ENCODE measurements around the gene TMC1.
"Not testable (repeated sequence)": the region's sequence is repeated elsewhere in the genome, so short reads cannot be mapped to it uniquely, and the experiment has no call there.

TMC1 gene

GRCh38 chr9:72480921-72481320 is 40.5 kb upstream of the TMC1 start:
- H3K9me2 ChIP-seq (replicated peaks; ENCODE audit: control insufficient read depth, low read length): no peaks in the 10 kb centered on the region
- H3K4me2 ChIP-seq (ENCODE audit: low read length): no peak overlapping the region
- H3K79me2 ChIP-seq (ENCODE audit: control insufficient read depth, low read length): no peaks in the 10 kb centered on the region
- H4K20me1 ChIP-seq (ENCODE audit: control insufficient read depth, insufficient read depth, low read depth, low read length): no peaks in the 10 kb centered on the region
- H3K9me3 ChIP-seq (ENCODE audit: control insufficient read depth, insufficient read depth, low read length): no peaks in the 10 kb centered on the region
- H3K4me3 ChIP-seq (ENCODE audit: low read length): no peak overlapping the region
- H3K27me3 ChIP-seq (ENCODE audit: control insufficient read depth, low read length): no peaks in the 10 kb centered on the region
- no peaks in the 10 kb centered on the region for H3F3A ChIP-seq (ENCODE audit: control insufficient read depth, insufficient read depth)
- TF ChIP-seq, protein P1, sequence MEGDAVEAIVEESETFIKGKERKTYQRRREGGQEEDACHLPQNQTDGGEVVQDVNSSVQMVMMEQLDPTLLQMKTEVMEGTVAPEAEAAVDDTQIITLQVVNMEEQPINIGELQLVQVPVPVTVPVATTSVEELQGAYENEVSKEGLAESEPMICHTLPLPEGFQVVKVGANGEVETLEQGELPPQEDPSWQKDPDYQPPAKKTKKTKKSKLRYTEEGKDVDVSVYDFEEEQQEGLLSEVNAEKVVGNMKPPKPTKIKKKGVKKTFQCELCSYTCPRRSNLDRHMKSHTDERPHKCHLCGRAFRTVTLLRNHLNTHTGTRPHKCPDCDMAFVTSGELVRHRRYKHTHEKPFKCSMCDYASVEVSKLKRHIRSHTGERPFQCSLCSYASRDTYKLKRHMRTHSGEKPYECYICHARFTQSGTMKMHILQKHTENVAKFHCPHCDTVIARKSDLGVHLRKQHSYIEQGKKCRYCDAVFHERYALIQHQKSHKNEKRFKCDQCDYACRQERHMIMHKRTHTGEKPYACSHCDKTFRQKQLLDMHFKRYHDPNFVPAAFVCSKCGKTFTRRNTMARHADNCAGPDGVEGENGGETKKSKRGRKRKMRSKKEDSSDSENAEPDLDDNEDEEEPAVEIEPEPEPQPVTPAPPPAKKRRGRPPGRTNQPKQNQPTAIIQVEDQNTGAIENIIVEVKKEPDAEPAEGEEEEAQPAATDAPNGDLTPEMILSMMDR (IDR thresholded peaks at IDR 0.05; ENCODE audit: low read depth, low read length, poor library complexity, severe bottlenecking): no peak
- no peak for TF ChIP-seq EZH2phosphoT487 (IDR thresholded peaks at IDR 0.05; ENCODE audit: borderline replicate concordance, low read length)
- no peaks in the 10 kb centered on the region for H3K4me1 ChIP-seq (ENCODE audit: control insufficient read depth, low read length)
- H3K27ac ChIP-seq (ENCODE audit: low read depth, low read length): no peak overlapping the region
- H3K36me3 ChIP-seq (ENCODE audit: control insufficient read depth, low read length): no peaks in the 10 kb centered on the region

GRCh38 chr9:72485821-72486593 is 35.4 kb upstream of the TMC1 start:
- TF ChIP-seq, protein P1 (IDR thresholded peaks at IDR 0.05; ENCODE audit: low read depth, low read length, poor library complexity, severe bottlenecking): no peak
- no peak for TF ChIP-seq EZH2phosphoT487 (IDR thresholded peaks at IDR 0.05; ENCODE audit: borderline replicate concordance, low read length)
- no peaks in the 10 kb centered on the region for H3K9me2 ChIP-seq (replicated peaks; ENCODE audit: control insufficient read depth, low read length)
- H3F3A ChIP-seq (ENCODE audit: control insufficient read depth, insufficient read depth): no peaks in the 10 kb centered on the region
- H3K4me1 ChIP-seq (ENCODE audit: control insufficient read depth, low read length): no peaks in the 10 kb centered on the region
- no peaks in the 10 kb centered on the region for H3K27me3 ChIP-seq (ENCODE audit: control insufficient read depth, low read length)
- no peaks in the 10 kb centered on the region for H3K79me2 ChIP-seq (ENCODE audit: control insufficient read depth, low read length)
- H3K4me3 ChIP-seq (ENCODE audit: low read length): no peak overlapping the region
- H3K36me3 ChIP-seq (ENCODE audit: control insufficient read depth, low read length): no peaks in the 10 kb centered on the region
- no peak overlapping the region for H3K4me2 ChIP-seq (ENCODE audit: low read length)
- no peaks in the 10 kb centered on the region for H3K9me3 ChIP-seq (ENCODE audit: control insufficient read depth, insufficient read depth, low read length)
- no peaks in the 10 kb centered on the region for H4K20me1 ChIP-seq (ENCODE audit: control insufficient read depth, insufficient read depth, low read depth, low read length)
- no peak overlapping the region for H3K27ac ChIP-seq (ENCODE audit: low read depth, low read length)

- no peaks in the 10 kb centered on the region for H3K9me3 ChIP-seq (ENCODE audit: control insufficient read depth, insufficient read depth, low read length)
- TF ChIP-seq, protein P1 (IDR thresholded peaks at IDR 0.05; ENCODE audit: low read depth, low read length, poor library complexity, severe bottlenecking): no peak
- TF ChIP-seq EZH2phosphoT487 (IDR thresholded peaks at IDR 0.05; ENCODE audit: borderline replicate concordance, low read length): no peak
- no peaks in the 10 kb centered on the region for H3F3A ChIP-seq (ENCODE audit: control insufficient read depth, insufficient read depth)
- no peaks in the 10 kb centered on the region for H3K79me2 ChIP-seq (ENCODE audit: control insufficient read depth, low read length)
- H3K27me3 ChIP-seq (ENCODE audit: control insufficient read depth, low read length): no peaks in the 10 kb centered on the region
- no peaks in the 10 kb centered on the region for H3K4me1 ChIP-seq (ENCODE audit: control insufficient read depth, low read length)
- no peak overlapping the region for H3K4me3 ChIP-seq (ENCODE audit: low read length)
- H3K36me3 ChIP-seq (ENCODE audit: control insufficient read depth, low read length): no peaks in the 10 kb centered on the region
- no peak overlapping the region for H3K27ac ChIP-seq (ENCODE audit: low read depth, low read length)
- no peak overlapping the region for H3K4me2 ChIP-seq (ENCODE audit: low read length)
- H4K20me1 ChIP-seq (ENCODE audit: control insufficient read depth, insufficient read depth, low read depth, low read length): no peaks in the 10 kb centered on the region
- H3K9me2 ChIP-seq (replicated peaks; ENCODE audit: control insufficient read depth, low read length): no peaks in the 10 kb centered on the region
These were observed 34.8 kb upstream of the TMC1 start for GRCh38 chr9:72486594-72486955.

GRCh38 chr9:72487665-72488064 is 33.7 kb upstream of the TMC1 start:
- H3K9me2 ChIP-seq (replicated peaks; ENCODE audit: control insufficient read depth, low read length); H3K36me3 ChIP-seq (ENCODE audit: control insufficient read depth, low read length); H3K27me3 ChIP-seq (ENCODE audit: control insufficient read depth, low read length); H3K4me2 ChIP-seq (ENCODE audit: low read length); H3K4me3 ChIP-seq (ENCODE audit: low read length); H4K20me1 ChIP-seq (ENCODE audit: control insufficient read depth, insufficient read depth, low read depth, low read length); H3F3A ChIP-seq (ENCODE audit: control insufficient read depth, insufficient read depth); H3K4me1 ChIP-seq (ENCODE audit: control insufficient read depth, low read length); H3K27ac ChIP-seq (ENCODE audit: low read depth, low read length); H3K9me3 ChIP-seq (ENCODE audit: control insufficient read depth, insufficient read depth, low read length); H3K79me2 ChIP-seq (ENCODE audit: control insufficient read depth, low read length): not testable (repeated sequence)
